T-helper 2 cell (primary cell): ENCODE data around the gene C11orf68.

Experiments
- DNase-seq, 5 experiments: peaks; one replicate each; pipeline versions ENCODE4 v3.0.0 to v3.0.0-alpha.2; 2012 to 2022

C11orf68 gene

GRCh38 chr11:65888163-65888814 is 30.6 kb downstream of the C11orf68 start, which contains the start of gene FIBP:
FIBP (minus strand) TSS chr11:65888471; CDS start chr11:65888418, 53 bp downstream.
- DNase-seq = peak; percentile 87 to 98 (median 95)

- DNase-seq = peak in 1 of 5 experiments; percentile 44
Measured at GRCh38 chr11:65887723-65888162, 31.1 kb downstream of the C11orf68 start.

GRCh38 chr11:65886826-65887722 is 31.8 kb downstream of the C11orf68 start:
- DNase-seq = no peak

GRCh38 chr11:65885808-65886536 is 32.9 kb downstream of the C11orf68 start:
- DNase-seq = no peak

GRCh38 chr11:65885231-65885630 is 33.6 kb downstream of the C11orf68 start:
- DNase-seq = no peak

DNA sequence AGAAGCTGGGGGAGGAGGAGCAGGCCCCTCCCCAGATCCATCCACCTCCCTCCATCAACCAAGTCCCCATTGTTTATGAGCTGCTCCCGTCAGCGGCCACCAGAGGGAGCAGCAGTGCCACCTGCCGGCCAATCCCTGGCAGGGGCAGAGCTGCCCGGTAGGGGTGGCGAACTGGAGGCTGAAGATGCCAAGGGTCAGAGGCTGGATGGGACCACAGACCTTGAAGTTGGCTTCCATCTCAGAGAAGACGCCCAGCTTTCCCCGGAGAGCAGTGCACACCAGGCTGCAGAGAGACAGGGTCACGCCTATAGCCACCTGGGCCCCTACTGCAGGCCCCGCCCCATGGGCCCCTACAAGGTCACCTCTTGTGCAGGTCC is 34.2 kb downstream of the C11orf68 start:
- DNase-seq = peak; percentile 67 to 80 (median 75)

DNA sequence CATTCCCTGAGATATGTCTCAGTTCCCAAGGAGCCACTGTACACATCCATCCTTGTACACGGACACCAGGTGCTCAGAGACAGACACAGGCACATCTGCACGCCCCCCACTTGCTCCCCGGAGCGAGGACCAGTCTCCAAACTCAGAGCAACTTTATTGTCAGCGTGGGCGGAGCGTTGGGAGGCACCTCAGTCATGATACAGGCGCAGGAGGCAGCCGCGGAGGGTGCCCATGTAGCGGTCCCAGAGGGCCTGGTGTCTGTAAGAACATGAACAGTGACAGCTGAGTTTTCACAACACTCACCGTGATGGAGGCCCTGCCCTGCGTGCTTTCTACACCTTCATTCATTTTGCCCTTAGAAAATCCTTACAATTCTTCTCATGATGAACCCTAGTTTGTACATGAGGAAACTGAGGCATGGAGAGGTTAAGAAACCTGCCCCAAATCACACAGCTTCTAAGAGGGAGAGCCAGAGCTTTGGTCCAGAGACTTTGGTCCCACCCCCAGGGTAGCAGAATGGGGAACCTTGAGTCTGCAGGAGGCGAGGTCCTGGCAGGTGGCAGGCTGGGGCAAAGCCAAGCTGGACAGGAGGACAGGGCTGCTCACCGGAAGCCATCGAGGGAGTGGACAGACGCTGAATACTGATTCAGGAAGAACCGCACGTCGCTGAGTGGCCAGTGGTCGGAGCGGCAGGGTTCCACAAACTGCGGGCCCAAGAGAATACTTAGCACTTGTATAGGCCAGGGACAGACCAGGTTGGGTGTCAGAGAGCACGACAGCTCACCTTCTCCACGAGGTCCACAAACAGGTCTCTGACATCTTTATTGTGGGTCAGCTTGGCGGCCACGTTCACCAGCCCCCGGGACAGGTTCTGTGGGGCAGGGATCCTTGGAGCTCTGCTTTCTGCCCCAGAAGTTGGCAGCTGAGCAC is 34.8 kb downstream of the C11orf68 start:
- DNase-seq = no peak

- no peak for DNase-seq
Measured at GRCh38 chr11:65883058-65883761, 35.7 kb downstream of the C11orf68 start.

DNA sequence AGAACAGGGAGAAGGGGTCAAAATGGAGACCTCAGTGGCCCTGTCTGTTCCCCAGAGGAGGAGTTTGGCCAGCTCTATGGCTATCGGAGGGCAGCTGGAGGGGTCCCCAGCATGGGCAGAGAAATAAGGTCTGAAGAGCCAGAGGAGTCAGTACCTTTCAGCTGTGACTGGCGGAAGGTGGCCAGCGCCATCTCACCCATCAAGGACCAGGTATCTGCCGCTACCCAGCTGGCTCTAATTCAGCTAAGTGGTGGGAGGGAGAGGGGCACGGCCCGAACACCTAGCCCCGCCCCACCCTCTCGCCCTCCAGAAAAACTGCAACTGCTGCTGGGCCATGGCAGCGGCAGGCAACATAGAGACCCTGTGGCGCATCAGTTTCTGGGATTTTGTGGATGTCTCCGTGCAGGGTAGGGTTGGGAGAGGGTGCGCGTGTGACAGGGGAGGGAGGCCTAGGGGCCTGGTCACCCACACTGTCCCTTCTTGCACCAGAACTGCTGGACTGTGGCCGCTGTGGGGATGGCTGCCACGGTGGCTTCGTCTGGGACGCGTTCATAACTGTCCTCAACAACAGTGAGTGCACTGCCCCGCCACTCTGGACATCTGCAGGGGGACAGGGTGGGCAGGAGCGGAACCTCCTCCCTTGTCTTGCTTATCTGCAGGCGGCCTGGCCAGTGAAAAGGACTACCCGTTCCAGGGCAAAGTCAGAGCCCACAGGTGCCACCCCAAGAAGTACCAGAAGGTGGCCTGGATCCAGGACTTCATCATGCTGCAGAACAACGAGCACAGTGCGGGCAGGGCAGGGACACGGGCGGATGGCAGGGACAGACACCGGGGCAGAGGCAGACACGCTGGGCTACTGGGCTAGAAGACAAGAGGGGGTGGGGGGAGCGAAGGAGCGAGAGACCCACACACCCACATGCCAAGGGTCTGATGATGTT is 36.5 kb downstream of the C11orf68 start:
- DNase-seq = no peak

- DNase-seq = peak in 1 of 5 experiments; percentile 36
Measured at GRCh38 chr11:65880844-65881421, 37.9 kb downstream of the C11orf68 start.

GRCh38 chr11:65880027-65880426 is 38.8 kb downstream of the C11orf68 start:
- DNase-seq = no peak

GRCh38 chr11:65879617-65880016 is 39.2 kb downstream of the C11orf68 start, which contains the start of gene CTSW:
CTSW (plus strand) TSS chr11:65879837; CDS start chr11:65879855, 18 bp downstream.
- peak in 2 of 5 experiments; percentile 57 to 60 for DNase-seq

DNA sequence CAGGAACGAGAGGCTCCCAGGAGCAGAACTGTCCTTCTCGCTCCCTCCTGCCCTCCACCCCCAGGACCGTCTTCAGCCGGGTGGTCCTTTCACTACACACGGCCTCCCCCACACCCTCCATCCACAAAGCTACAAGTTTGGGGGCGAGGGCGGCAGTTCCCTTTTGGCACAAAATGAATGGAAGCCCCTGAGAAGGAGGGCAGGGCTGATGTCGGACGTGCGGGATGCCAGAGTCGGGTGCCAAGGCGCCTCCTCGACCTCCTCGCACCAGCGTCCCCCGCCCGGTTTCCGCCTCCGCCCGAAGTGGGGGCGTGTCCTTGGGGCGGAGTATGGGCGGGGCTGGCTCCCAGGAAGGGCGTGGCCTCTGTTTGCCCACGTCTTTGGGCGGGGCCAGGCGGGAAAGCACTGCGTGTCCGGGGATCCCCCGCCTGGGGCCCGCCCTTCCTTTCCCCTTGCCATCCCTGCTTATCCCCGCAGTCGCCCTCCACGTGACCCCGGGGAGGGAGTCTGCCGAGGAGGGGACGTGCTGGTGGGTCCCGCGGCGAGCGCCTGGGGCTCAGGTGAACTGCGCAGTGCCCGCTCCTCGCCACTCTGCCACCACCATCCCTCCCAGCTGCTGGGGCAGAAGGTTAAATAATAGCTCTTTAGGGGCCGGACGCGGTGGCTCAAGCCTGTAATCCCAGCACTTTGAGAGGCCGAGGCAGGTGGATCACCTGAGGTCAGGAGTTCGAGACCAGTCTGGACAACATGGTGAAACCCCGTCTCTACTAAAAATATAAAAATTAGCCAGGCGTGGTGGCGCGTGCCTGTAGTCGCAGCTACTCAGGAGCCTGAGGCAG is 45.3 kb downstream of the C11orf68 start:
- DNase-seq = peak; percentile 90 to 96 (median 93)

GRCh38 chr11:65872586-65873317 is 46.1 kb downstream of the C11orf68 start, which contains the start of gene EFEMP2:
EFEMP2 (minus strand) TSS chr11:65872800; CDS start chr11:65872354, 446 bp downstream.
- DNase-seq = no peak

DNA sequence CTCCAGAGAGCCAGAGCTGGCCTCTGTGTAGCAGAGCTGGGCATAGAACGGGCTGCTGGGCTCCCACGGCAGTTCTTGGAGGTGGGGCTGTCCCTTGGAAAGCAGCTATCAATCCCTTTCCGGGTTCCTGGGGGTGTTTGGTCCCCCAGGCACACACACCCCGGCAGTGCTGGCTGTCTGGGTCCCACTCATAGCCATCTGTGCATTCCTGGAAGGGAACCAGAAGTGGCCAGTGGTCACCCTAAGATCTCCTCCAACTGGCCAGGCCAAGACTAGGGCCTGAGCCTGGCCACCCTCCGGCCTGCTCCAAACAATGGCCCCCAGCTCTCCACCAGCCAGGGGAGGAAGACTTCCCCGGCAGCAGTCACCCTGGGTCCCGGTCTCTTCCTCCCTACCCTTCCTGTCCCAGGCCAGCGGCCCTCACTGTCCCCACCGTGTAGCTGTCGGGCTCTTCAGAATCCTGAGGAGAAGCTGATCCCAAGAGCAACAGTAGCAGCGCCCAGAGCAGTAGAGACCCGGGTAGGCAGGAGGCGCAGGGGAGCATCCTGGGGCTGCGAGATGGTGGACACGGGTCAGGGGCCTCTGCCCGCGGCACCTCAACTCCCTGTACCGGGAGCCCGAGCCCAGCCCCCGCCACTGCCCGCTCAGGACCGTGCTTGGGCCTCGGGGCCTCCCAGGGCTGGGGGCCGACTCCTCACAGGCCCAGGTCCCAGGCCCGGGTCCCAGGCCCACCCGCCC is 46.9 kb downstream of the C11orf68 start:
- no peak for DNase-seq

- DNase-seq = no peak
Measured at GRCh38 chr11:65870706-65871681, 47.9 kb downstream of the C11orf68 start.
